H9 (cell line): ENCODE data around the gene MAP1B. TPM values are rescaled to one million over a fixed set of nuclear protein-coding genes. Genes with fewer than 3 reads are reported as not detected.

Experiments
- DNase-seq: peaks from one replicate; pipeline ENCODE4 v3.0.0-alpha.2; 2017
- H2AFZ ChIP-seq: one replicate; pipeline ENCODE4 v1.6.1; 2013; ENCODE audit warnings: mild to moderate bottlenecking, low read length, control low read depth, moderate library complexity
- H2AK5ac ChIP-seq: 2 replicates; pipeline ENCODE4 v1.6.1; 2013; ENCODE audit warnings: low read length, control low read depth, mixed read lengths; ENCODE audit not compliant: insufficient read length
- H2BK120ac ChIP-seq: one replicate; pipeline ENCODE4 v1.6.1; 2013; ENCODE audit warnings: low read depth, mild to moderate bottlenecking, low read length, control low read depth, inconsistent platforms; ENCODE audit not compliant: poor library complexity, severe bottlenecking
- H2BK12ac ChIP-seq: 2 replicates; pipeline ENCODE4 v1.6.1; 2013; ENCODE audit warnings: low read length, control low read depth, mixed read lengths, low read depth; ENCODE audit not compliant: insufficient read length
- H2BK15ac ChIP-seq: 2 replicates; pipeline ENCODE4 v1.6.1; 2013; ENCODE audit warnings: low read depth, low read length, control low read depth
- H2BK20ac ChIP-seq: one replicate; pipeline ENCODE4 v1.6.1; 2013; ENCODE audit warnings: low read depth, mild to moderate bottlenecking, low read length, control low read depth, inconsistent platforms; ENCODE audit not compliant: poor library complexity, severe bottlenecking
- H2BK5ac ChIP-seq: 2 replicates; pipeline ENCODE4 v1.6.1; 2013; ENCODE audit warnings: low read length, control low read depth, mixed read lengths; ENCODE audit not compliant: insufficient read length
- H3K14ac ChIP-seq: 2 replicates; pipeline ENCODE4 v1.6.1; 2013; ENCODE audit warnings: low read length, control low read depth; ENCODE audit not compliant: insufficient read depth
- H3K18ac ChIP-seq: 2 replicates; pipeline ENCODE4 v1.6.1; 2013; ENCODE audit warnings: low read depth, mild to moderate bottlenecking, mixed read lengths, low read length, control low read depth; ENCODE audit not compliant: insufficient read length
- H3K23ac ChIP-seq: 2 replicates; pipeline ENCODE4 v1.6.1; 2013; ENCODE audit warnings: low read length, control low read depth, mixed read lengths, low read depth; ENCODE audit not compliant: insufficient read length
- H3K23me2 ChIP-seq: 2 replicates; pipeline ENCODE4 v1.6.1; 2013; ENCODE audit warnings: low read depth, mild to moderate bottlenecking, mixed read lengths, low read length, control low read depth; ENCODE audit not compliant: insufficient read length, poor library complexity, severe bottlenecking
- H3K27ac ChIP-seq: 2 replicates; pipeline ENCODE4 v1.5.1; 2013; ENCODE audit warnings: low read length, control low read depth, mixed read lengths, low read depth; ENCODE audit not compliant: insufficient read length
- H3K27me3 ChIP-seq: 2 replicates; pipeline ENCODE4 v1.6.1; 2013; ENCODE audit warnings: low read length, control low read depth, inconsistent platforms; ENCODE audit not compliant: insufficient read depth
- H3K4ac ChIP-seq: 2 replicates; pipeline ENCODE4 v1.6.1; 2013; ENCODE audit warnings: low read depth, mild to moderate bottlenecking, control low read depth, inconsistent platforms, low read length, moderate library complexity
- H3K4me1 ChIP-seq: 2 replicates; pipeline ENCODE4 v1.6.1; 2013; ENCODE audit warnings: low read length, control low read depth, inconsistent platforms; ENCODE audit not compliant: insufficient read depth
- H3K4me2 ChIP-seq: 2 replicates; pipeline ENCODE4 v1.6.1; 2013; ENCODE audit warnings: low read length, control low read depth, mixed read lengths; ENCODE audit not compliant: insufficient read length, insufficient read depth
- H3K56ac ChIP-seq: 2 replicates; pipeline ENCODE4 v1.6.1; 2013; ENCODE audit warnings: low read depth, mild to moderate bottlenecking, mixed read lengths, low read length, control low read depth; ENCODE audit not compliant: insufficient read length
- H3K79me1 ChIP-seq: 2 replicates; pipeline ENCODE4 v1.6.1; 2013; ENCODE audit warnings: low read depth, mild to moderate bottlenecking, moderate library complexity, low read length, control low read depth, inconsistent platforms; ENCODE audit not compliant: insufficient read depth, poor library complexity, severe bottlenecking
- H3K79me2 ChIP-seq: 2 replicates; pipeline ENCODE4 v1.6.1; 2013; ENCODE audit warnings: low read length, control low read depth, inconsistent platforms; ENCODE audit not compliant: insufficient read depth
- H3K9ac ChIP-seq: 2 replicates; pipeline ENCODE4 v1.6.1; 2013; ENCODE audit warnings: low read length, control low read depth, mixed read lengths; ENCODE audit not compliant: insufficient read length; ENCODE audit errors: extremely low read depth
- H3K9me3 ChIP-seq: one replicate; pipeline ENCODE4 v1.6.1; 2013; ENCODE audit warnings: low read depth, low read length, inconsistent platforms; ENCODE audit not compliant: control insufficient read depth
- H3T11ph ChIP-seq: one replicate; pipeline ENCODE4 v1.6.1; 2013; ENCODE audit warnings: mild to moderate bottlenecking, low read length, control low read depth, inconsistent platforms
- H4K20me1 ChIP-seq: one replicate; pipeline ENCODE4 v1.6.1; 2013; ENCODE audit not compliant: control insufficient read depth, insufficient read length, insufficient read depth
- H4K5ac ChIP-seq: 2 replicates; pipeline ENCODE4 v1.6.1; 2013; ENCODE audit warnings: low read depth, mild to moderate bottlenecking, mixed read lengths, low read length, control low read depth; ENCODE audit not compliant: insufficient read length
- H4K8ac ChIP-seq: replicated peaks from 2 replicates; pipeline ENCODE4 v1.6.1; 2013; ENCODE audit warnings: low read length, control low read depth, mixed read lengths, low read depth; ENCODE audit not compliant: insufficient read length
- H4K91ac ChIP-seq: 2 replicates; pipeline ENCODE4 v1.6.1; 2013; ENCODE audit warnings: low read depth, mild to moderate bottlenecking, moderate library complexity, mixed read lengths, low read length, control low read depth; ENCODE audit not compliant: insufficient read length
- H3K27ac Mint-ChIP-seq, 3 experiments: 2 replicates in 2 of 3; 3 replicates in 1 of 3; pipeline ENCODE4 v1.8.0; 2020 to 2021; ENCODE audit warnings: mixed read lengths in 3 of 3, mild to moderate bottlenecking in 1 of 3, moderate library complexity in 1 of 3
- H3K27me3 Mint-ChIP-seq: 2 replicates; pipeline ENCODE4 v1.8.0; 2021; ENCODE audit warnings: low read depth, mild to moderate bottlenecking, moderate library complexity, mixed read lengths
- H3K36me3 Mint-ChIP-seq, 3 experiments: 2 replicates in 2 of 3; 3 replicates in 1 of 3; pipeline ENCODE4 v1.8.0; 2020 to 2021; ENCODE audit warnings: low read depth in 3 of 3, mixed read lengths in 3 of 3; ENCODE audit not compliant: insufficient read depth in 1 of 3
- H3K4me1 Mint-ChIP-seq, 2 experiments: 2 replicates each; pipeline ENCODE4 v1.8.0; 2020; ENCODE audit warnings: mixed read lengths in 2 of 2
- H3K4me3 Mint-ChIP-seq, 2 experiments: 2 replicates in 1 of 2; 3 replicates in 1 of 2; pipeline ENCODE4 v1.8.0; 2020 to 2021; ENCODE audit warnings: mild to moderate bottlenecking in 2 of 2, mixed read lengths in 2 of 2, moderate library complexity in 1 of 2
- H3K9me3 Mint-ChIP-seq, 2 experiments: 2 replicates in 1 of 2; 3 replicates in 1 of 2; pipeline ENCODE4 v1.8.0; 2020; ENCODE audit warnings: mild to moderate bottlenecking in 2 of 2, mixed read lengths in 2 of 2, moderate library complexity in 1 of 2
- WGBS: extraction: QIAGEN DNeasy Blood & Tissue Kit; methylation state at CpG from one replicate; pipeline ENCODE4 v1.1.7; 2013; ENCODE audit warnings: missing lambda C conversion rate, low lambda C conversion rate, mixed read lengths; ENCODE audit not compliant: insufficient read length; ENCODE audit errors: extremely low coverage; 5-methylcytosine and 5-hydroxymethylcytosine counted together
- total RNA-seq: library from RNA; stranded (reverse); gene quantifications from 2 replicates; pipeline ENCODE4 v1.2.1, GENCODE V29; 2021
- TF ChIP-seq, protein P1 (sequence below): fragments of 200-600 bp; sonication (generic); conservative IDR thresholded peaks from 3 replicates; pipeline ENCODE4 v1.8.0; 2021; ENCODE audit warnings: antibody characterized with exemption, mild to moderate bottlenecking

MAP1B gene
- total RNA-seq, 1 experiment from 2014 or later, result 67.5 TPM

DNA sequence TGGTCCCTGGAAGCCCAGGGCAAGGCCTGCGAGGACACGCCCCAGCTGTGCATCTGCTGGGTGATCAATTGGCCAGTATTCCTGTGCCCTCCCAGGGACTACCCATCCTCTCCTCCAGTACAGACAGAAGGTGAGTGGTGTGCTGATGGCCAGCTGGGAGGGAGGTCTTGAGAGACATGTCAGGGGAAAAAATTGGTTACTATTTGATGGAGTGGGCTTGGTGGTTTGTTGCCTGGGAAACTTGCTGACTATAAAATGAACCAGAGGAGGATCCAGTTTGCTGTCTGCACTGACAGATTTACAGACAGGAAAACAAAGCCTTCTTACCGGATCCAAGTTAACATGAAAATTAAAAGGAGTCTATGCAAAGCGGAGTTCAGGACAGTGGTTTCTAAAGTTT lies 40.3 kb downstream of the MAP1B start:
- no CpG with 5 or more reads among the region's 4 CpGs for WGBS
- Histone ChIP-seq H3K9me3 (no peaks in the 10 kb centered on the region), H3K4me2 (no peak overlapping the region), H3T11ph (no peak overlapping the region), H4K91ac (no peak overlapping the region), H2BK5ac (no peak overlapping the region), H2BK20ac (no peak overlapping the region), H3K14ac (no peak overlapping the region), H3K18ac (no peak overlapping the region), H2BK120ac (no peak overlapping the region), H3K79me1 (peaks cover 1% of the 10 kb centered on the region), H3K27ac (no peak overlapping the region), H4K8ac (no peak overlapping the region), H2AFZ (no peak overlapping the region), H4K5ac (no peak overlapping the region), H3K79me2 (no peaks in the 10 kb centered on the region), H3K4ac (no peak overlapping the region), H3K27me3 (no peaks in the 10 kb centered on the region), H4K20me1 (no peaks in the 10 kb centered on the region), H3K9ac (no peak overlapping the region), H2AK5ac (no peak overlapping the region), H3K56ac (no peak overlapping the region), H3K4me1 (peaks cover 5% of the 10 kb centered on the region; the same call in 1 of the 2 replicates), H2BK15ac (no peak overlapping the region), H3K23me2 (no peaks in the 10 kb centered on the region), H2BK12ac (no peak overlapping the region), H3K23ac (no peak overlapping the region)
- H3K4me1 Mint-ChIP-seq, result peaks cover 46 to 59% of the 10 kb centered on the region in 2 experiments
- DNase-seq, result no peak
- peak overlapping the region in 2 of 3 experiments; percentile 37 to 53; a peak in 1 of 7 replicates for H3K27ac Mint-ChIP-seq
- H3K27me3 Mint-ChIP-seq, result no peaks in the 10 kb centered on the region
- no peaks in the 10 kb centered on the region for H3K9me3 Mint-ChIP-seq
- H3K36me3 Mint-ChIP-seq, result peaks cover 1 to 17% (median 7%) of the 10 kb centered on the region in 3 experiments; a peak in 5 of 7 replicates
- no peak overlapping the region for H3K4me3 Mint-ChIP-seq
- TF ChIP-seq, protein P1, sequence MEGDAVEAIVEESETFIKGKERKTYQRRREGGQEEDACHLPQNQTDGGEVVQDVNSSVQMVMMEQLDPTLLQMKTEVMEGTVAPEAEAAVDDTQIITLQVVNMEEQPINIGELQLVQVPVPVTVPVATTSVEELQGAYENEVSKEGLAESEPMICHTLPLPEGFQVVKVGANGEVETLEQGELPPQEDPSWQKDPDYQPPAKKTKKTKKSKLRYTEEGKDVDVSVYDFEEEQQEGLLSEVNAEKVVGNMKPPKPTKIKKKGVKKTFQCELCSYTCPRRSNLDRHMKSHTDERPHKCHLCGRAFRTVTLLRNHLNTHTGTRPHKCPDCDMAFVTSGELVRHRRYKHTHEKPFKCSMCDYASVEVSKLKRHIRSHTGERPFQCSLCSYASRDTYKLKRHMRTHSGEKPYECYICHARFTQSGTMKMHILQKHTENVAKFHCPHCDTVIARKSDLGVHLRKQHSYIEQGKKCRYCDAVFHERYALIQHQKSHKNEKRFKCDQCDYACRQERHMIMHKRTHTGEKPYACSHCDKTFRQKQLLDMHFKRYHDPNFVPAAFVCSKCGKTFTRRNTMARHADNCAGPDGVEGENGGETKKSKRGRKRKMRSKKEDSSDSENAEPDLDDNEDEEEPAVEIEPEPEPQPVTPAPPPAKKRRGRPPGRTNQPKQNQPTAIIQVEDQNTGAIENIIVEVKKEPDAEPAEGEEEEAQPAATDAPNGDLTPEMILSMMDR, result no peak
